HG03520 (cell line): ENCODE results near the gene ZNF280D.

Source experiments
- ATAC-seq: cut with Tn5 transposase; IDR thresholded peaks from one replicate; pipeline ENCODE4 v1.9.1; 2021; ENCODE audit warnings: mild to moderate bottlenecking, moderate library complexity; ENCODE audit not compliant: unreplicated experiment

ZNF280D gene

GRCh38 chr15:56749982-56750381 is 16.7 kb upstream of the ZNF280D start:
- ATAC-seq, result no peak

GRCh38 chr15:56744701-56745683 is 11.7 kb upstream of the ZNF280D start:
- ATAC-seq, result no peak

- ATAC-seq, result no peak
Measured at GRCh38 chr15:56741541-56741940, 8.2 kb upstream of the ZNF280D start.

GRCh38 chr15:56739964-56740640 is 6.8 kb upstream of the ZNF280D start:
- no peak for ATAC-seq

GRCh38 chr15:56739474-56739873 is 6.2 kb upstream of the ZNF280D start:
- ATAC-seq, result no peak

GRCh38 chr15:56737791-56738190 is 4.5 kb upstream of the ZNF280D start:
- ATAC-seq, result no peak

GRCh38 chr15:56736881-56737707 is 3.8 kb upstream of the ZNF280D start:
- ATAC-seq, result no peak

GRCh38 chr15:56736308-56736707 is 3.0 kb upstream of the ZNF280D start:
- ATAC-seq, result no peak

- ATAC-seq, result no peak
Measured at GRCh38 chr15:56735589-56735988, 2.3 kb upstream of the ZNF280D start.

GRCh38 chr15:56734013-56734635 is 815 bp upstream of the ZNF280D start:
- ATAC-seq, result no peak

- no peak for ATAC-seq
Measured at GRCh38 chr15:56732886-56733135, 498 bp downstream of the ZNF280D start.

- ATAC-seq, result no peak
Measured at GRCh38 chr15:56732135-56732885, 999 bp downstream of the ZNF280D start.

- ATAC-seq, result no peak
Measured at GRCh38 chr15:56731548-56731947, 1.8 kb downstream of the ZNF280D start.

- ATAC-seq, result no peak
Measured at GRCh38 chr15:56729561-56729960, 3.7 kb downstream of the ZNF280D start.

GRCh38 chr15:56725386-56725785 is 7.9 kb downstream of the ZNF280D start:
- no peak for ATAC-seq

GRCh38 chr15:56724232-56724631 is 9.1 kb downstream of the ZNF280D start:
- no peak for ATAC-seq

GRCh38 chr15:56723787-56724186 is 9.5 kb downstream of the ZNF280D start:
- ATAC-seq, result no peak

- ATAC-seq, result no peak
Measured at GRCh38 chr15:56719774-56720555, 13.3 kb downstream of the ZNF280D start.

GRCh38 chr15:56719021-56719612 is 14.2 kb downstream of the ZNF280D start:
- no peak for ATAC-seq
